ENCODE results near the gene SF1. TPM values are rescaled to one million over a fixed set of nuclear protein-coding genes. Genes with fewer than 3 reads are reported as not detected.

SF1 gene
- total and polyA plus RNA-seq, 7 donors, result 56.2 to 210 (median 150) TPM

DNA sequence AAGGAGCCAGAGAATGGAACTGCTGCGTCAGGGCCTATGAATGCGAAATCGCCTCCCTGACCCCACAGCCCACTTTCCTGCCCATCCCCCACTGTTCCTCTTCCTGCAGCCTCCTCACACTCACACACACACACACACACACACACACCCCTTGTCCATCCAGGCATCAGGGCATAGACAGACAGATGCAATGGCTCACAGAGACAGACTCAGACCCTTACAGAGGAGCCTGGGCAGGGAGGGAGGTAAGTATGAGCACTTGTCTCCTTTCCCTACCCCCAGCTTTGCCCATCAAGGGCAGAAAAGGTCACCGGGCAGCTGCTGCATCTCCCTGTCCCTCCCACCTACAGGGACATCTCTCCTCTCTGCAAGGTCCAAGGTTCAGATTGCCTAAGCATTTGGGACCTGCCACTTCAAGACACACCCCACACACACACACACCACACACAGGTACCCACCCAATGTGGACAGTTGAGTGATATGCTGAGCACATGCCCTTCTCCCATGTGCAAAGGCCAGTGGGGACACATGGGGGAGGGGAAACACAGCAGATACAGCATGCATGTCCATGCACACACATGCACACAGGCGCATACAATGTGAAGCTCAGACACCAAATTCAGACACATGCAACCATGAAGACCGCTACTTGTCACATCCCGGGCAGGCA, 53.3 kb downstream of the SF1 start:
- Histone ChIP-seq H3K4me3 (no peak overlapping the region), H3K27me3 (ENCODE audit: insufficient read depth in 3 of 3, low read length in 2 of 3) (peaks cover 0 to 10% (median 5%) of the 10 kb centered on the region in 3 donors), H3K27ac (no peak overlapping the region), H3K9me3 (no peaks in the 10 kb centered on the region), H3K4me1 (peaks cover 5% of the 10 kb centered on the region), H3K36me3 (ENCODE audit: insufficient read depth in 1 of 2, low read depth in 1 of 2) (no peaks in the 10 kb centered on the region)
- 71 to 86% (median 83%) methylated on average over 7 of the region's 7 CpGs for WGBS, 3 donors
- TF ChIP-seq, protein P1, sequence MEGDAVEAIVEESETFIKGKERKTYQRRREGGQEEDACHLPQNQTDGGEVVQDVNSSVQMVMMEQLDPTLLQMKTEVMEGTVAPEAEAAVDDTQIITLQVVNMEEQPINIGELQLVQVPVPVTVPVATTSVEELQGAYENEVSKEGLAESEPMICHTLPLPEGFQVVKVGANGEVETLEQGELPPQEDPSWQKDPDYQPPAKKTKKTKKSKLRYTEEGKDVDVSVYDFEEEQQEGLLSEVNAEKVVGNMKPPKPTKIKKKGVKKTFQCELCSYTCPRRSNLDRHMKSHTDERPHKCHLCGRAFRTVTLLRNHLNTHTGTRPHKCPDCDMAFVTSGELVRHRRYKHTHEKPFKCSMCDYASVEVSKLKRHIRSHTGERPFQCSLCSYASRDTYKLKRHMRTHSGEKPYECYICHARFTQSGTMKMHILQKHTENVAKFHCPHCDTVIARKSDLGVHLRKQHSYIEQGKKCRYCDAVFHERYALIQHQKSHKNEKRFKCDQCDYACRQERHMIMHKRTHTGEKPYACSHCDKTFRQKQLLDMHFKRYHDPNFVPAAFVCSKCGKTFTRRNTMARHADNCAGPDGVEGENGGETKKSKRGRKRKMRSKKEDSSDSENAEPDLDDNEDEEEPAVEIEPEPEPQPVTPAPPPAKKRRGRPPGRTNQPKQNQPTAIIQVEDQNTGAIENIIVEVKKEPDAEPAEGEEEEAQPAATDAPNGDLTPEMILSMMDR (IDR thresholded peaks at IDR 0.05), result no peak
- ATAC-seq (no peak), DNase-seq (no peak)
- intact Hi-C loops (cut with DNase I), result loop anchor here (5.0 to 10.0 kb wide), 3 partner anchors 38 to 280 kb away; no protein-coding TSS in a partner anchor

DNA sequence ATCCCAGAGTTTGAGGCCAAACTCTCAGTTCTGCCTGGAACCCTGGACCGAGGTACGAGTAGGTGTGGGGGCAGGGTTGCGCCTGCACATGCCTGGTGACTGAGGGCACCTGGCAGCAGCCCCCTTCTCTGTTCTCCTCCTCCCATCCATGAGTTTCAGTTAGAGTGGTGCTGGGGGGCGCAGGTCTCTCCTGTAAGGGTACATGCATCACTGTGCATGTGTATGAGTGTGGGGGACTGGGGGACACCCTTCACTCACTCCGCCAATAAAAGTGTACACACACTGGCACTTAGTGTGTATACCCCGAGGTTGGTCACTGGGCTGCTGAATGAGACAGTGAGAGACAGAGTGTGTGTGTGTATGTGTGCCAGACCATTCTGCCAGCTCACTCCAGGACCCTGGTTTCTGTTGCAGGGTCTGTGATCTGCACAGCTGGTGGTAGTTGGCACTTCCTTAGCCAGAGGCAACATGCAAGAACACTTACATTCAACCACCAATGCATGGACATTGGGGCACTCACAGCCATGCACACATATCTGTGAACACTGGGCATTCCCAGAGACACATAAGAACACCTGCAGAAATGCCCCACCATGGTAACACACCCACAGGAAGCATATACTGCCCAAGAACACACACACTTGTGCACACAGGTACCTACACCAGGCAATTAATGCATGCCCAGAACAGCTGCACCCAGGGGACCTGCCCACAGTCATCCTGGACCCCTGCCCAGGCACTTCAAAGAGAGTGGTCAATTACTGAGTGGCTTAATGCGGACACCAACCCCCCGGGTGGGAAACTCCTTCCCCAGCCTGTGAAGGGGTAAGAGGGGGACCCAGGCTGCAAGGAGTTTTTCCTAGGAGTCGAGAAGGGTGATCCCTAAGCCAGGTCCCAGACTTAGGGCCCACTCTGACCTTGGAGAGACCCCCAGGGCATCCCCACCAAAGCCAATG, 54.2 kb downstream of the SF1 start:
- WGBS, 3 donors, result 62 to 65% (median 63%) methylated on average over 9 of the region's 9 CpGs
- H3K36me3 ChIP-seq (ENCODE audit: insufficient read depth in 1 of 2, low read depth in 1 of 2), result no peaks in the 10 kb centered on the region
- TF ChIP-seq, protein P1 (IDR thresholded peaks at IDR 0.05), result no peak
- H3K4me3 ChIP-seq, result no peak overlapping the region
- intact Hi-C loops (cut with DNase I), result loop anchor here (2.0 to 10.0 kb wide), 4 partner anchors 37 to 279 kb away; no protein-coding TSS in a partner anchor
- H3K27me3 ChIP-seq (ENCODE audit: insufficient read depth in 3 of 3, low read length in 2 of 3), result peaks cover 0 to 12% (median 10%) of the 10 kb centered on the region in 3 donors
- no peaks in the 10 kb centered on the region for H3K9me3 ChIP-seq
- no peak overlapping the region for H3K27ac ChIP-seq
- peaks cover 5% of the 10 kb centered on the region for H3K4me1 ChIP-seq
- ATAC-seq (no peak), DNase-seq (no peak)

GRCh38 chr11:64723117-64723906, 55.0 kb downstream of the SF1 start, which contains the start of gene NRXN2:
NRXN2 (minus strand) TSS chr11:64723197; CDS start chr11:64713699, 9,498 bp downstream.
- WGBS, 3 donors, result 2 to 3% (median 3%) methylated on average over 55 to 66 of the region's 66 CpGs
- TF ChIP-seq, protein P1 (IDR thresholded peaks at IDR 0.05), result peak; percentile 90
- Histone ChIP-seq H3K27ac (no peak within 1 kb of the TSS), H3K9me3 (no peaks in the 10 kb centered on the region), H3K27me3 (ENCODE audit: insufficient read depth in 3 of 3, low read length in 2 of 3) (peaks cover 0 to 12% (median 10%) of the 10 kb centered on the region in 3 donors), H3K4me3 (peak within 1 kb of the TSS; percentile 83), H3K4me1 (peaks cover 5% of the 10 kb centered on the region), H3K36me3 (ENCODE audit: insufficient read depth in 1 of 2, low read depth in 1 of 2) (no peaks in the 10 kb centered on the region)
- intact Hi-C loops (cut with DNase I), result loop anchor here (2.0 to 10.0 kb wide), 4 partner anchors 36 to 279 kb away; no protein-coding TSS in a partner anchor
- DNase-seq, result peak; percentile 87 to 92
- ATAC-seq, result peak; percentile 95 to 99 (median 97)

All from psoas muscle (tissue), 8 donors.